ENCODE data around the gene ELMO3.
A peak's percentile ranks its signal among the peaks of the same experiment; 100 is the strongest.

Gene ELMO3

DNA sequence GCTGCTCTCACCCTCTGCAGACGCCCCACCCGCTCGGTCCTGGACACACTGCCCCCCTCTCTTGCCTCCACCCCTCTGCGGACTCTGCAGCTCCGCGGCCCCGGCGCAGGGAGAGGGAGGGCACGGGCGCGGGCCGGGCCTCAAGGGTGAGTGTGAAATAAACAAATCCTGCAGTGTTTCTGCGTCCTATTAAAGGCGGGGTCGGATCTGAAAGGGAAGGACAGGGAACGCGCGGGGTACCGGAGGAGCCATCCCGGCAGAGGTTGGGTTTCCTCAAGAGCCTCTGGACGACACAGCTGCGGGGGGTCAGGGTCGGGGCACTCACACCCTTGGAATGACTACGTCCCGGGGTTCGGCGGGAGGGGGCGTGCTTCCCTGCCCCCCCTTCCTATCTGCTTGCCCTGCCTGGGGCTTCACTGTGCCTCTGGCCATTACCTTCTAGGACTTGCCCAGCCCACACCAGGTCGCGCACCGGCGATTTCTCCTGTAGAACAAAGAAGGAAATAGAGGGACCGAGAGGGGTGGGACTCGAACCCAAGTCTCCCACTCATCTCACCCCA is 34.9 kb upstream of the ELMO3 start:
- peak; percentile 42 for DNase-seq

DNA sequence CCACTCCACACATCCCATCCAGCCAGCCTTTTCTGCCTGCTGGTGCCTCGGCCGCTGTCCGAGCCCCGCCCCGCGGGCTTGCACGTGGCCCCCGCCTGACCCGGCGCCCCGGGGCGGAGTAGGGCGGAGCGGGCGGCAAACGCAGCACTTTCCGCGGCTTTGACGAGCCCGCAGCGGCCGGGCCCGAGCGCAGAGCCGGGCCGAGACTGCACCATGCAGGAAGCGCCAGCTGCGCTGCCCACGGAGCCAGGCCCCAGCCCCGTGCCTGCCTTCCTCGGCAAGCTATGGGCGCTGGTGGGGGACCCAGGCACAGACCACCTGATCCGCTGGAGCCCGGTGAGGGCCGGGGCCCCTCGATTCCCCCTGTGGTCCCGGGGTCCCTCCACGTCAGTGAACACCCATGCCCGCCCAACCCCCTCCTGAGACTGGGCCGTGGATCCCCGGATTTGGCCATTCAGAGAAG is 34.3 kb upstream of the ELMO3 start, which contains the start of gene HSF4:
Gene HSF4, plus strand, starts transcription at position 147 of the 463 bp plus-strand sequence. Its CDS starts 67 bp downstream, at position 214.
- peak; percentile 52 for DNase-seq

DNA sequence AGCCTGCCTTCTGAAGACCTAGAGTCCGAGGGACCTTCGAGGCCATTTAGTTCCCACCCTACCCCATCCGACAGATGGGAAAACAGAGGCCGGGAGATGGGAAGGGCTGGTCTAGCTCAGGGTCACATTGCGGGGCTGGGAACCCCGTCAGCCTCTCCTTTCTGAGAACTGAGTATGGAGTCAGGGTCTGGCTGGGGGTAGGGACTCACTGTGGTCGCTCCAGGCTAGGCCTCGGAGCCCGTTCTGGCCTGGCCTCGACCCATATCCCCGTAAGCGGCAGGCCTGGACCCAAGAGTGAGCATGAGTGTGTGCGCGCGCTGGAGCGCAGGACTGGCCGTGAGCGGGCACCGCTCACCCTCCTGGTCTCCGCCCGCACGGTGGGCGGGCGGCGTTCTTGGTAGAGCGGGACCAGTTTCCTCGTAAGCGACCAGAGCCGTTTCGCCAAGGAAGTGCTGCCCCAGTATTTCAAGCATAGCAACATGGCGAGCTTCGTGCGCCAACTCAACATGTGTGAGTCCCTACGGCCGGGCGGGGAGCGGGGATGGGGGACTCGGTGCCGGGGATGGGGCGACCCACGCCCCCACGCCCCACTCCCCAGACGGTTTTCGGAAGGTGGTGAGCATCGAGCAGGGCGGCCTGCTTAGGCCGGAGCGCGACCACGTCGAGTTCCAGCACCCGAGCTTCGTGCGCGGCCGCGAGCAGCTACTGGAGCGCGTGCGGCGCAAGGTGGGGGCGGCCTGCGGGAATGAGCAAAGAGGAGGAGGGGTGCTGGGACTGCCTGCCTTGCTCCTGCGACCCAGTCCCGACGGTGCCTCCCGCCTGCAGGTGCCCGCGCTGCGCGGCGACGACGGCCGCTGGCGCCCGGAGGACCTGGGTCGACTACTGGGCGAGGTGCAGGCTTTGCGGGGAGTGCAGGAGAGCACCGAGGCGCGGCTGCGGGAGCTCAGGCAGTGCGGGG is 33.5 kb upstream of the ELMO3 start:
- no peak for DNase-seq

DNA sequence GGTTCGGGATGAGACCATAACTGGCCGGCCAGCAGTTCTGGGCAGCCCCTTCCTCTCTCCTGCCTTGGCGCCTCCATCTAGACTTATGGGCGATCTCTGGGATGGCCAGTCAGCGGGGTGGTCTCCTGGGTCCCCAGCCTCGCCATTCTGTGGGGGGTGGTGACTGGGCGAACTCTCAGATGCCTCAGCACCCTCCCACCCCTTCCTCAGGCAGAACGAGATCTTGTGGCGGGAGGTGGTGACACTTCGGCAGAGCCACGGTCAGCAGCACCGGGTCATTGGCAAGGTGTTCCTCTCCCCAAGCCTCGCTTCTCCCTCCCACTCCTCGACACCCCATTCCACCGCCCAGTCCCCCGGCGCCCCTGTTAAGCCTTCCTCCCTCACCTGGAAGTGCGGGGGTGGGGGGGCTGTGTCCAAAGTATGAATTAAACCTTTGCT is 32.8 kb upstream of the ELMO3 start:
- no peak for DNase-seq

DNA sequence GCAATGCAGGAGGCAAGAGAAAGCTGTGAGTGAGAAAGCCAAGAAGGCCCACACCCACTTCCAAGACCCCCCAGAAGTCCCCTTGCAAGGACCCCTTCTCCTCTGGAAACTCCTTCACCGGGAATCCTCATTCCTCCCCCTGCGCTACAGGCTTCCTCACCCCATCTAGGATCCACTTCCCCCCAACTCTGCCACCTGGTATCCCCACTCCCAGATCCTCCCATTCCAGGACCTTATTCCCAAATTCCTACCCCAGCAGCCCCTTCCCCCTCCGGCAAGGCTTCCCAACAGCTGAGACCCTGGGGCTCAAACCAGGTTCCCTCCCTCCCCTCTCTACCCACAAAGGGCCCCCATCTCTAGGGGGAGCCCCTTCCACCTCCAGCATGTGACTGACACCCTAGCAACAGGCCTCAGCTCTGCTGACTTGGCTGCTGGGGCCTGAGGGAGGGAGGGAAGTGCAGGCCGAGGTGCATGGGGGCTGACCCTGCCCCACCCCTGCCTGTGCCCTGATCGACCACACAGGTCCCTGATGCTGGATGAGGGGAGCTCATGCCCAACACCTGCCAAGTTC is 32.2 kb upstream of the ELMO3 start:
- no peak for DNase-seq

DNA sequence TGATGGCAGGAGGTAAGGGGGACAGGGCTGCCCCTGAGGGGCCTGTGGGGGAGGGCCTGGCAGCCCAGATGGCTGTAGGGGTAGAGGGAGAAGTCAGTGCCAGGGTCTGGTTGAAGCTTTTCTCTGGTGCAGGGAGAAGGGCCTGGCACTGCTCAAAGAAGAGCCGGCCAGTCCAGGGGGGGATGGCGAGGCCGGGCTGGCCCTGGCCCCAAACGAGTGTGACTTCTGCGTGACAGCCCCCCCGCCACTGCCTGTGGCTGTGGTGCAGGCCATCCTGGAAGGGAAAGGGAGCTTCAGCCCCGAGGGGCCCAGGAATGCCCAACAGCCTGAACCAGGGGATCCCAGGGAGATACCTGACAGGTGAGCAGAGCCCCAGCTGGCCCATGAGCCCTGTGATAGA is 31.3 kb upstream of the ELMO3 start:
- no peak for DNase-seq

DNA sequence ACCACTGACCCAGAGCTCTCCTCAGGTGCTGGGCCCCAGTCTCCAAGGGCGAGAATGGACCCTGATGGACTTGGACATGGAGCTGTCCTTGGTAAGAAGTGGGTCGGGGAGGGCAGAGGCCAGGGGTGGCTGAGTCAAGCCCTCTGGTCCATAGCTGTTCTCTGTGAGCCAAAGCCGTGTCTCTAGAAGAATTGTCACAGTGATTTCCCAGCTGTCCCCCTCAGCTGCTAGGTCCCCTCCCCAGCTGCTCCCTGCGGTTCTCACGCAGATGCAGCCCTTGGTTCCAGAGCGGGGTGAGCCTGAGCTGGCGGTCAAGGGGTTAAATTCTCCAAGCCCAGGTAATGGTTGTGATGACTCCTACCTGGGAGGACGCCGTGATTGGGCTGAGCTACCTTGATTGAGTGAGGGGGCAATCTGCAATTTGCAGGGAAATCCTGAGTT is 29.9 kb upstream of the ELMO3 start:
- no peak for DNase-seq

DNA sequence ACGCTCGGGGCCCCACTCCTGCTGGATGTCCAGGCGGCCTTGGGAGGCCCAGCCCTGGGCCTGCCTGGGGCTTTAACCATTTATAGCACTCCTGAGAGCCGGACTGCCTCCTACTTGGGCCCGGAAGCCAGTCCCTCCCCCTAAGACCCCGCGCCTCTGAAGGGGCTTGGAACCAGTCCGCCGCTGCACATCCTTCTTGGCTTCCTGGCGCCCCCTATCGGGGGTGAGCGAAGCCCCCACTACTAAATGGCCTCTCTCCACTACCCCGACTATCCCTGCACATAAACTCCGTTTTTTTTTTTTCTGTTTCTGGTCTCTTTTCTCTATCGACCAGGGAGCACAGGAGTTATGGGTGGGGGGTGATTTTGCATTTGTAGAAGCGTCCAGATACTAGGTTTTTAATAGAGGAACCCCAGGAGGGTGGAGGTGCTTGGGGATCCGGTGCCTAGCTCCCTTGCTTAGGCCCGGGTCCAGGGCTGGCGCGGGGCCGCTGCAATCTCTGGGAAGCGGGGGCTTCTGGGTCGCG is 29.2 kb upstream of the ELMO3 start:
- DNase-seq, result peak; percentile 17

DNA sequence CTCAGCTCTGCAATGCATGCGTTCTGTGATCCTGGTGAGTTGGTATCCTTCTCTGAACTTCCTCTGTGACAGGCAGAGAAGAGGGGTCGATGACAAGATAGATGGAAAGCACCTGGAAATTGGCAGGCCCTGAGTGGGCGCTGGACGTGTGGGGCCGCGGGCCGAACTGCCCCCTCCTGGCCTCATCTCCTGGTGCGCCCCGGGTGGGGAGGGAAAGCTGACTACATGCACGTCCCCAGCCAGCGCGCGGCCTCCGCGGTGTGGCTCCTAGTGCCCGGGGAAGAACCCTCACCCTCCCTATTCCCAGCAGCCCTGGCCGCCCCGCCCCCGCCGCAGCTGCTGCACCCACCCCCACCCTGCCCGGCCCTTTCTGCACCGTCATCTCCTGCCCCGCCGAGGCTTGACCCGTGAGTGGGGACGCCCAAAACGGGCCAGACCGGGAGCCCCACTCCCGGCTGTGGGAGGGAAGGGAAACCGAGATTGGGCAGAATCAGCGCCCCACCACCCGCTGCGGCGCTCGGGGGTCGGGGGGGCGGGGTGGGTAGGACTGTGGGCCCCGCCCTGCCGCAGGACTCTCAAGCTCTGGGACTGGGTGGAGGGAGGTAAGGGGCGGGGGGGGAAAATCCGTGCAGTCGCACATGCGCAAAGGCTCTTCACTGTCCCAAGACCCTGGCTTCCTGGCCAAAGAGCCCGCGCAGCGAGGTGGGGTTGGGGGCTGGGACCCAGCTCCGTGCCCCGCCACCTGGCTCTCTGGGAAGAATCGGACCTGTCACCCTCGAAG is 28.6 kb upstream of the ELMO3 start, which contains the start of gene NOL3:
Gene NOL3, plus strand, starts transcription at position 371 of the 781 bp plus-strand sequence.
- peak; percentile 53 for DNase-seq

DNA sequence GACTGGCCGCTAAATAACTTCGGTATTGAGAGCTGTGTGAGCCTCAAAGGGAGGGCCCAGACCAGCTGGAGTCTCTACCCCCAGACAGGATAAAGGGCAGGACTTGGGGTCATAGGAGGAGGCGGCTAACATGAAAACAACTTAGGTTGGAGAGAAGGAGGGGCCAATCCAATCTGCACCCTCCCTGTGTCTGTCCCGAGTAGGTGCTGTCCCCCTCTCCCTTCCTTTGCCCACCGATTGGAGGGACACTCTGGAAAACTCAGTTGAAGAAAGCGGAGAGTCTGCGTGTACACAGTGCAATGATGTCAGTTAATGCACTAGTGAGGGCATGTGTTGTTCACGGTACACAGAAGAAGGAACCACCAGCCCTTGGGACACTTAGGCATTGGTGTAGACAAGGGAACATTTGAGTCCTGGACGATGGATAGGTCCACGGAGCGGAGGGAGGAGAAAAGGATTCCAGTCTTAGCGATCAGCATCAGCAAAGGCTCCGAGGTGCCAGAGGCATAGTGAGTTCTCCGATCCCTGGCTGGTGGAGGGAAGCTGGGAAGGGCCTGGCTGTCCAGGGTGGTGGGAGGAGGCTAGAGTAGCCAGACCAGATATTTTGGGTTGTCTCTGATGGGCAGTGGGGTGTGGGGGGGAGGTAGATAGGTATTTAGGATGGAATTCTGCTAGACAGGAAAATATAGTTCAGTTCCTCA is 27.8 kb upstream of the ELMO3 start:
- no peak for DNase-seq

DNA sequence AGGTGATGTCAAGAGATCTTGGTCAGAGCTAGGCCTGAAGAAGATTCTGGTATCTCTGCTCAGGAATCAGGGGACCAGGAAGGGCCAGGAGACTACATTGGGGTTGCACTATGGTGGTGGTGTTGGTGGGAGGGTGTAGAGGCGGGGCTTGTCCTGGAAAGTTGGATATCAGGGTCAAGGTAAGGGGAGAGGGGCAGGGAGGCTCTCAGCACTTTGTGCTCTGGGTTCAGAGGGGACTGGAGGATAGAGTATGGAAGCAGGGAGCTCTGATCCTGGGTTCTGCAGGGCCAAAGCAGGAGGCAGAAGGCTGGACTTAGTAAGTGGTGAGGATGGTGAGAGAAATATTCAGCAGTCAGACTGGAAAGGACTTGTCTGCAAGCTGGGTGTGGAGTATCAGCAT is 25.6 kb upstream of the ELMO3 start:
- no peak for DNase-seq

DNA sequence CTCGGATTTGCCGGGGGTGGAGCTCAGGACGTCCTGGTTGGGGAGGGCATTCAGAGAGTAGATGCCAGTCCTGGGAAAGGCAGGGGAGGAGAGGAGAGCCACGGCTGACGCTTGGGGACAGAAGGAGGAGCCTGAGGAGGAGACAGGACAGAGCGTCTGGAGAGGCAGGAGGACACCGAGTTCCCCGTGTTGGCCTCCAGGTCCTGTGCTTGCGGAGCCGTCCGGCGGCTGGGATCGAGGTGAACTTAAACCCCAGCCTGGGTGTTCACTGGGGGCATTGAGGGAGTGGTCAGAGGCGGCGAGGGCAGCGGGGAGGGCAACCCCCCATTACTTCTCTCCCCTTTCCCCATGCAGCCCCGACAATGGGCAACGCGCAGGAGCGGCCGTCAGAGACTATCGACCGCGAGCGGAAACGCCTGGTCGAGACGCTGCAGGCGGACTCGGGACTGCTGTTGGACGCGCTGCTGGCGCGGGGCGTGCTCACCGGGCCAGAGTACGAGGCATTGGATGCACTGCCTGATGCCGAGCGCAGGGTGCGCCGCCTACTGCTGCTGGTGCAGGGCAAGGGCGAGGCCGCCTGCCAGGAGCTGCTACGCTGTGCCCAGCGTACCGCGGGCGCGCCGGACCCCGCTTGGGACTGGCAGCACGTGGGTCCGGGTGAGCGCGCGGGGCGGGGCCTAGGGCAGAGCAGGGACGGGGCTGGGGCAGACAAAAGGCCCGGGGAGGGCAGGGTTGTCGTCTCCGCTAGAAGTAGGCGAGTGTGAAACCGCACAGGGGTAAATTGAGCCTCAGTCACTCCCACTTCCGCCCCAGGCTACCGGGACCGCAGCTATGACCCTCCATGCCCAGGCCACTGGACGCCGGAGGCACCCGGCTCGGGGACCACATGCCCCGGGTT is 24.9 kb upstream of the ELMO3 start:
- DNase-seq, result peak; percentile 81

DNA sequence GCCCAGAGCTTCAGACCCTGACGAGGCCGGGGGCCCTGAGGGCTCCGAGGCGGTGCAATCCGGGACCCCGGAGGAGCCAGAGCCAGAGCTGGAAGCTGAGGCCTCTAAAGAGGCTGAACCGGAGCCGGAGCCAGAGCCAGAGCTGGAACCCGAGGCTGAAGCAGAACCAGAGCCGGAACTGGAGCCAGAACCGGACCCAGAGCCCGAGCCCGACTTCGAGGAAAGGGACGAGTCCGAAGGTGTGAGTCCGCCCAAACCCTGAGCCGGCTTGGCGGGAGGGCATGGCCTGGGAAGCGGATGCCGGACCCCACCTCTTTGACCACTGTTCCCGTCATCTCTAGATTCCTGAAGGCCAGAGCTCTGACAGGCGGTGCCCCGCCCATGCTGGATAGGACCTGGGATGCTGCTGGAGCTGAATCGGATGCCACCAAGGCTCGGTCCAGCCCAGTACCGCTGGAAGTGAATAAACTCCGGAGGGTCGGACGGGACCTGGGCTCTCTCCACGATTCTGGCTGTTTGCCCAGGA is 24.2 kb upstream of the ELMO3 start:
- DNase-seq, result no peak

DNA sequence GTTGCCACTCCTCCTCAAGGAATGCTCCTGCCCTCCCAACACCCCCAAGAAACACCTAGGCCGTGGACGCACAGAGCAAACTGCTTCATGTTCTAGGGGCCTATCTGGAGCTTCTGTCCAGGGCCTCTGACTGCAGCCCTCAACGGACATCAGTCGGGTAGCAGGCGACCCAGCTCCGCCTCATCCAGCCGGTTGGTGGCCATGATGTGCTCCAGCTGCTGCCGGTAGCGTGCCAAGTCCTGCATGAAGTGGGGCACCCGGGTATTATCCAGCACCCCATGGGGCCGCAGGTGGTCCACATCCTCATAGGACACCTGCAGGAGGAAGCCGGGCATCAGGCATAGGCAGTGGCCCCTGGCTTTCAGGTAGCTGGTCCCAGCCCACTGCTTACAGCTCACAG is 22.3 kb upstream of the ELMO3 start:
- DNase-seq, result no peak

DNA sequence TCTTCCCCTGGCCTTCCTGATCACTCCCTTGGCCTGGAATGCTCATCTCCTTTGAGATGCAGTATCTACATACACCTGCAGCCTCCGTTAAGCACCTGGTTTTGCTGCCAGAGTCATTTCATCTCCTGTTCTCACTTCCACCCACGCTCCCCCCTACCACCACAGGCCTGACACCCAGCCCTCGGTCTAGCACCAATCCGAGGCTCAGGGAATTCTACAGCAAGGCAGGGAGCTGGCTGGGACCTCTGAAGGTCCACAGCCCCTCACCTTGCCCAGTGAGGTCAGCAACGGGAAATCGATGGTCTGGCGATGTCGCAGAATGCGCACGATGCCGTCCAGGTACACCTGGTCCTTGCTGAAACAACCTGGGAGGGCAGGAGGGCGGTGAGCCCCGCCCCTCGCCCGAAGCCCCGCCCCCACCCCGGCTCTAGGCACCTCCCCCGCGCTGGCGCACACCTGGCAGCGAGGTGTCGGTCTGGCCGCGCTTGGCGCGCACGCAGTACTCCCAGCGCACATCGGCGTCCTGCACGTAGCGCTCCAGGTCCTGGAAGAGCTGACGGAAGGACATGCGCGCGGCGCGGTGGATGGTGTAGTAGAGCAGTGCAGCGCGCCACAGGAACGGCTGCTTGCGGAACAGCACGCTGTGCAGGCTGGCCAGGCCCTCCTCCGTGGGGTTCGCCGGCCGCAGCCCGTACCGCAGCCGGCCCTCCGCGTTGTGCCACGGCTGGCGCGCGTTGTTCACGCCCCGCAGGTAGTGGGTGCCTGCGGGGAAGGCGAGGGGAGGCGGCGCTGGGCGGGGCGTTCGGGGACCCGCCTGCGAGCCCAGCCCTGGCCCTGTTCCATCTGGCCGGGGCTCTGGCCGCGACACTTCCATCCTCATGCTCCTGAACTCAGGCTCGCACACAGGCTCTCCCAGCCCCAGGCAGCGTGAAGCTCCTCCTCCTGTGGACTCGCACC is 20.9 kb upstream of the ELMO3 start:
- no peak for DNase-seq

DNA sequence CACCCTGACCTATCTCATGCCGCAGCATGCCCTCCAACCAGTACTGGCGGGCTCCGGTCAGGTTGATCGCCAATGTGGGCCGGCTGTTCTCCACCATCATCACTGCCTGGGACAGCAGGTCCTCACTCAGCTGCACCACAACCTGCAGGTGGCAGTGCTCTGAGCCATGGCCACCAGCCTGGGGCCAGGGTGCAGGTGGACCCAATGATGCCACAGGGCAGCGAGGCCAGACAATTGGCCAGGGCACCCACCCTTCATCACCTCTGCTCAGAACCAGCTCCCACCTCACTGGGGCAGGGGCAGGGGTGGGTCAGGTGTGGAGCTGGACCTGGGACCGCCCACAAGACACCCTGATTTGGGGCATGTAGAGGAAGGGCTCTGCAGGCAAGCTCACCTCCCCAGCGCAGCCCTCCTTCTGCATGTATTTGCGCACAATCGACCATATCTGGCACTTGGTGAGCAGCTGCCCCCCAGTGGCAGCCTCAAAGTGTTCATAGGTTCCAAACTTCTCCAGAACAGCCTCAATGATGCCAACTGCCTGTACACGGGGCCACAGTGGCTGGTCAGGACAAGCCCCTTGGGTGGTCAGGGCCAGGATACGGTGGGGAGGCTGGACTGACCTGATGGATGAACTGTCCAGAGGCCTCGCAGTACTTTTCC is 19.4 kb upstream of the ELMO3 start:
- DNase-seq, result no peak

DNA sequence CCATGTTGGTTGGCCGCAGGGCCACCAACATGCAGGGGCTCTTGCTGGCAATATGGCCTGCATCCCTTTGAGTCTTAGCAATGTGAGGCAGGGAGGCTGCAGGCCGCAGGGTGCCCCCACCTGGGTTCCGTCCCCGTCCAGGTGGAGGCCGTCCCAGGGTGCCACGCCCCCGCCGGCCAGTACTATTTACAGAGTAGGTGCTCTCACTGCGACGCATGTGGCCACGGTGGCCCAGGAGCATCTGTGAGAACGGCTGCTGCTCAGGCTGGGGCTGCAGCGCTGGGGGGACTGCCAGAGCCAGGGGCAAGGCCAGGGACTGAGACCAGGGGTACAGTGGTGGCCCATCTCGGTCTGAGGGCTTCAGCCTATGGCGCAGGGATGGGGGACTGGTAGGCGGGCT is 18.8 kb upstream of the ELMO3 start:
- DNase-seq, result no peak

DNA sequence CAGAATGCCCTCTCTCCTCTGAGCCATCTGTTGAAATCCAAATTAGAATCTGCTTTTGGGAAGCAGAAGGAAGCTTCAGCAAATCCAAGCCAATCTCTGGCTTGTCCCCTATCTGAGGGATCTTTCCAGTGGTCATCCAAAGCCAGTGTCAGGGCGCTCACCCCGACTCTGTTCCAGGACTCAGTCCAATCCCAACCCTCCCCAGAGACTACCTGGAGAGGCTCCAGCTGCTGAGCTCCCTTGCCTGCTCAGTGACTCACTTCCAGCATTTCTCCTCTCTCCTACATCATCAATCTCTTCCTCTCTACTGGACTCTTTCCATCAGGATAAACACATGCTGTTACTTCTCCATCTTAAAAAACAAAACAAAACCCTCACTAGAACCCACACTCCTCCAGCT is 17.6 kb upstream of the ELMO3 start:
- no peak for DNase-seq

DNA sequence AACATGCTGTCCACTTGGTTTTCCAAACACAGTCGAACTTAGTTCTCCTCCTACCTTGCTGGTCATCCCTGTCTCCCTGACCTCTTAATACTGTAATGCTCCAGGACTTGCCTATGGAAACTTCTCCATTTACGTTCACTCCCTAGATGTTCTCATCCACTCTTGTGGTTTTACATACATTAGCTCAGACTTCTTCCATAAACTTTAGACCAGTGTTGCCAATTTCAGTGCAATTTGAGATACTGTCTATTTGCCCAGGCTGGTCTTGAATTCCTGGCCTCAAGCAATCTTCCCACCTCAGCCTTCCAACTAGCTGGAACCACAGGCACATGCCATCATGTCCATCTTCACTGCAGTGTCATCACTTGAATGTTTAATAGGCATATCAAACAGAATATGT is 16.6 kb upstream of the ELMO3 start:
- no peak for DNase-seq
